ENCODE results near the gene EPN1. TPM values are rescaled to one million over a fixed set of nuclear protein-coding genes. Genes with fewer than 3 reads are reported as not detected.

EPN1 gene
- total RNA-seq, 1 donor from 2014 or later, result 145 TPM

- Histone ChIP-seq H3K9ac (ENCODE audit: low read length) (no peak overlapping the region), H3K4me2 (ENCODE audit: low read length) (no peak overlapping the region), H3K27ac (ENCODE audit: low read depth, low read length) (no peak overlapping the region), H4K20me1 (ENCODE audit: insufficient read depth, low read length) (peaks cover 49% of the 10 kb centered on the region), H3K9me3 (ENCODE audit: insufficient read depth, low read depth, low read length) (no peaks in the 10 kb centered on the region), H3K4me1 (ENCODE audit: insufficient read depth, low read length) (no peaks in the 10 kb centered on the region), H3K36me3 (ENCODE audit: insufficient read depth, low read length) (no peaks in the 10 kb centered on the region), H3K79me2 (ENCODE audit: insufficient read depth, low read length) (peaks cover 39% of the 10 kb centered on the region), H3K27me3 (ENCODE audit: insufficient read depth, low read length) (no peaks in the 10 kb centered on the region), H3K4me3 (ENCODE audit: insufficient read depth, low read depth, low read length) (no peak overlapping the region), H2AFZ (ENCODE audit: low read depth, low read length) (no peak overlapping the region)
- Mint-ChIP-seq H3K27me3 (ENCODE audit: low read depth, unreplicated experiment) (no peaks in the 10 kb centered on the region), H3K36me3 (ENCODE audit: low read depth, unreplicated experiment) (peaks cover 2% of the 10 kb centered on the region), H3K4me3 (ENCODE audit: unreplicated experiment) (no peak overlapping the region), H3K9me3 (ENCODE audit: unreplicated experiment) (no peaks in the 10 kb centered on the region), H3K4me1 (ENCODE audit: low read depth, unreplicated experiment) (peaks cover 9% of the 10 kb centered on the region), H3K27ac (ENCODE audit: unreplicated experiment) (no peak overlapping the region)
- FAIRE-seq (no peak), DNase-seq (ENCODE audit: low read depth) (no peak)
- TF ChIP-seq CTCF (IDR thresholded peaks at IDR 0.05; ENCODE audit: insufficient read depth, low read depth, low read length) (no peak), EZH2 (IDR thresholded peaks at IDR 0.05; ENCODE audit: insufficient read depth, low read length) (no peak)
Observed at GRCh38 chr19:55689411-55690108, 14.5 kb downstream of the EPN1 start.

- Mint-ChIP-seq H3K9me3 (ENCODE audit: unreplicated experiment) (no peaks in the 10 kb centered on the region), H3K27ac (ENCODE audit: unreplicated experiment) (no peak overlapping the region), H3K36me3 (ENCODE audit: low read depth, unreplicated experiment) (peaks cover 2% of the 10 kb centered on the region), H3K27me3 (ENCODE audit: low read depth, unreplicated experiment) (no peaks in the 10 kb centered on the region), H3K4me1 (ENCODE audit: low read depth, unreplicated experiment) (peaks cover 9% of the 10 kb centered on the region), H3K4me3 (ENCODE audit: unreplicated experiment) (no peak overlapping the region)
- DNase-seq (ENCODE audit: low read depth) (no peak), FAIRE-seq (no peak)
- no peaks in the 10 kb centered on the region for H3K36me3 ChIP-seq (ENCODE audit: insufficient read depth, low read length)
- no peak overlapping the region for H3K4me2 ChIP-seq (ENCODE audit: low read length)
- peaks cover 32% of the 10 kb centered on the region for H3K79me2 ChIP-seq (ENCODE audit: insufficient read depth, low read length)
- no peak overlapping the region for H3K4me3 ChIP-seq (ENCODE audit: insufficient read depth, low read depth, low read length)
- no peaks in the 10 kb centered on the region for H3K4me1 ChIP-seq (ENCODE audit: insufficient read depth, low read length)
- no peak overlapping the region for H2AFZ ChIP-seq (ENCODE audit: low read depth, low read length)
- TF ChIP-seq EZH2 (IDR thresholded peaks at IDR 0.05; ENCODE audit: insufficient read depth, low read length), result no peak
- no peak for TF ChIP-seq CTCF (IDR thresholded peaks at IDR 0.05; ENCODE audit: insufficient read depth, low read depth, low read length)
- H4K20me1 ChIP-seq (ENCODE audit: insufficient read depth, low read length), result peaks cover 42% of the 10 kb centered on the region
- no peaks in the 10 kb centered on the region for H3K9me3 ChIP-seq (ENCODE audit: insufficient read depth, low read depth, low read length)
- H3K27ac ChIP-seq (ENCODE audit: low read depth, low read length), result no peak overlapping the region
- no peaks in the 10 kb centered on the region for H3K27me3 ChIP-seq (ENCODE audit: insufficient read depth, low read length)
- H3K9ac ChIP-seq (ENCODE audit: low read length), result no peak overlapping the region
Observed at GRCh38 chr19:55690109-55690768, 15.2 kb downstream of the EPN1 start.

Measured in astrocyte (in vitro differentiated cells and primary cell).